ENCODE results near the gene TMEM127. TPM values are rescaled to one million over a fixed set of nuclear protein-coding genes. Genes with fewer than 3 reads are reported as not detected.
"Not testable (repeated sequence)": the region's sequence is repeated elsewhere in the genome, so short reads cannot be mapped to it uniquely, and the experiment has no call there.

TMEM127 gene
- total RNA-seq, 2 donors from 2014 or later = 23.8 to 25.4 TPM

- not testable (repeated sequence) for ATAC-seq (replicated peaks); H3K27ac Mint-ChIP-seq; H3K4me3 Mint-ChIP-seq; H3K27me3 Mint-ChIP-seq; H3K9me3 Mint-ChIP-seq
- H3K36me3 Mint-ChIP-seq (ENCODE audit: low read depth) = peaks cover 77% of the 10 kb centered on the region
- peaks cover 16% of the 10 kb centered on the region for H3K4me1 Mint-ChIP-seq
Measured at GRCh38 chr2:96257744-96258143, 8.1 kb downstream of the TMEM127 start.

- ATAC-seq (replicated peaks) = no peak
- Mint-ChIP-seq H3K27ac (peak overlapping the region; percentile 56), H3K4me1 (peaks cover 17% of the 10 kb centered on the region), H3K27me3 (no peaks in the 10 kb centered on the region), H3K9me3 (no peaks in the 10 kb centered on the region), H3K4me3 (no peak overlapping the region), H3K36me3 (ENCODE audit: low read depth) (peaks cover 77% of the 10 kb centered on the region)
Measured at GRCh38 chr2:96256611-96257113, 9.1 kb downstream of the TMEM127 start.

GRCh38 chr2:96254571-96254970 is 11.2 kb downstream of the TMEM127 start:
- H3K27me3 Mint-ChIP-seq = no peaks in the 10 kb centered on the region
- no peak for ATAC-seq (replicated peaks)
- no peak overlapping the region for H3K4me3 Mint-ChIP-seq
- H3K27ac Mint-ChIP-seq = no peak overlapping the region
- peaks cover 16% of the 10 kb centered on the region for H3K4me1 Mint-ChIP-seq
- peaks cover 76% of the 10 kb centered on the region for H3K36me3 Mint-ChIP-seq (ENCODE audit: low read depth)
- H3K9me3 Mint-ChIP-seq = no peaks in the 10 kb centered on the region

GRCh38 chr2:96253006-96253405 is 12.8 kb downstream of the TMEM127 start:
- Mint-ChIP-seq H3K4me3 (no peak overlapping the region), H3K4me1 (peaks cover 15% of the 10 kb centered on the region), H3K27me3 (no peaks in the 10 kb centered on the region), H3K27ac (no peak overlapping the region), H3K9me3 (no peaks in the 10 kb centered on the region), H3K36me3 (ENCODE audit: low read depth) (peaks cover 75% of the 10 kb centered on the region)
- ATAC-seq (replicated peaks) = no peak

- Mint-ChIP-seq H3K4me3 (no peak overlapping the region), H3K27me3 (no peaks in the 10 kb centered on the region), H3K9me3 (no peaks in the 10 kb centered on the region), H3K4me1 (peaks cover 19% of the 10 kb centered on the region), H3K36me3 (ENCODE audit: low read depth) (peaks cover 70% of the 10 kb centered on the region), H3K27ac (peak overlapping the region; percentile 63)
- no peak for ATAC-seq (replicated peaks)
Measured at GRCh38 chr2:96252526-96252925, 13.3 kb downstream of the TMEM127 start.

- H3K4me1 Mint-ChIP-seq = peaks cover 23% of the 10 kb centered on the region
- H3K27ac Mint-ChIP-seq = peak overlapping the region; percentile 63
- peaks cover 66% of the 10 kb centered on the region for H3K36me3 Mint-ChIP-seq (ENCODE audit: low read depth)
- H3K27me3 Mint-ChIP-seq = no peaks in the 10 kb centered on the region
- H3K9me3 Mint-ChIP-seq = no peaks in the 10 kb centered on the region
- H3K4me3 Mint-ChIP-seq = no peak overlapping the region
- ATAC-seq (replicated peaks) = no peak
Measured at GRCh38 chr2:96251721-96252292, 14.0 kb downstream of the TMEM127 start.

GRCh38 chr2:96250188-96250587 is 15.6 kb downstream of the TMEM127 start:
- Mint-ChIP-seq H3K27ac (peak overlapping the region; percentile 65), H3K4me1 (peaks cover 36% of the 10 kb centered on the region), H3K36me3 (ENCODE audit: low read depth) (peaks cover 50% of the 10 kb centered on the region), H3K4me3 (no peak overlapping the region), H3K27me3 (no peaks in the 10 kb centered on the region), H3K9me3 (no peaks in the 10 kb centered on the region)
- ATAC-seq (replicated peaks) = no peak

- Mint-ChIP-seq H3K27me3 (no peaks in the 10 kb centered on the region), H3K27ac (peak overlapping the region; percentile 65), H3K9me3 (no peaks in the 10 kb centered on the region), H3K4me3 (no peak overlapping the region), H3K4me1 (peaks cover 39% of the 10 kb centered on the region), H3K36me3 (ENCODE audit: low read depth) (peaks cover 44% of the 10 kb centered on the region)
- ATAC-seq (replicated peaks) = no peak
Measured at GRCh38 chr2:96249654-96250053, 16.1 kb downstream of the TMEM127 start.

- H3K27me3 Mint-ChIP-seq = no peaks in the 10 kb centered on the region
- H3K36me3 Mint-ChIP-seq (ENCODE audit: low read depth) = peaks cover 34% of the 10 kb centered on the region
- H3K4me1 Mint-ChIP-seq = peaks cover 35% of the 10 kb centered on the region
- H3K4me3 Mint-ChIP-seq = no peak overlapping the region
- ATAC-seq (replicated peaks) = no peak
- H3K27ac Mint-ChIP-seq = no peak overlapping the region
- H3K9me3 Mint-ChIP-seq = no peaks in the 10 kb centered on the region
Measured at GRCh38 chr2:96248624-96249023, 17.2 kb downstream of the TMEM127 start.

- H3K27me3 Mint-ChIP-seq = no peaks in the 10 kb centered on the region
- no peaks in the 10 kb centered on the region for H3K9me3 Mint-ChIP-seq
- peak overlapping the region; percentile 53 for H3K27ac Mint-ChIP-seq
- ATAC-seq (replicated peaks) = no peak
- H3K4me3 Mint-ChIP-seq = no peak overlapping the region
- peaks cover 27% of the 10 kb centered on the region for H3K36me3 Mint-ChIP-seq (ENCODE audit: low read depth)
- peaks cover 40% of the 10 kb centered on the region for H3K4me1 Mint-ChIP-seq
Measured at GRCh38 chr2:96247896-96248295, 17.9 kb downstream of the TMEM127 start.

- ATAC-seq (replicated peaks) = no peak
- Mint-ChIP-seq H3K27ac (peak overlapping the region; percentile 88), H3K36me3 (ENCODE audit: low read depth) (peaks cover 18% of the 10 kb centered on the region), H3K9me3 (no peaks in the 10 kb centered on the region), H3K4me3 (no peak overlapping the region), H3K27me3 (no peaks in the 10 kb centered on the region), H3K4me1 (peaks cover 48% of the 10 kb centered on the region)
Measured at GRCh38 chr2:96247009-96247408, 18.8 kb downstream of the TMEM127 start.

GRCh38 chr2:96245609-96246390 is 20.0 kb downstream of the TMEM127 start:
- Mint-ChIP-seq H3K9me3 (no peaks in the 10 kb centered on the region), H3K4me3 (peak overlapping the region; percentile 25), H3K27ac (peak overlapping the region; percentile 88), H3K27me3 (no peaks in the 10 kb centered on the region), H3K4me1 (peaks cover 55% of the 10 kb centered on the region), H3K36me3 (ENCODE audit: low read depth) (peaks cover 9% of the 10 kb centered on the region)
- ATAC-seq (replicated peaks) = no peak

GRCh38 chr2:96243843-96244242 is 22.0 kb downstream of the TMEM127 start:
- H3K27ac Mint-ChIP-seq = no peak overlapping the region
- H3K4me3 Mint-ChIP-seq = no peak overlapping the region
- no peaks in the 10 kb centered on the region for H3K27me3 Mint-ChIP-seq
- H3K9me3 Mint-ChIP-seq = no peaks in the 10 kb centered on the region
- H3K4me1 Mint-ChIP-seq = peaks cover 49% of the 10 kb centered on the region
- H3K36me3 Mint-ChIP-seq (ENCODE audit: low read depth) = no peaks in the 10 kb centered on the region
- no peak for ATAC-seq (replicated peaks)

- no peaks in the 10 kb centered on the region for H3K27me3 Mint-ChIP-seq
- H3K9me3 Mint-ChIP-seq = no peaks in the 10 kb centered on the region
- H3K4me3 Mint-ChIP-seq = peak overlapping the region; percentile 74
- peak; percentile 98 for ATAC-seq (replicated peaks)
- peaks cover 43% of the 10 kb centered on the region for H3K4me1 Mint-ChIP-seq
- H3K36me3 Mint-ChIP-seq (ENCODE audit: low read depth) = no peaks in the 10 kb centered on the region
- peak overlapping the region; percentile 94 for H3K27ac Mint-ChIP-seq
Measured at GRCh38 chr2:96241900-96242611, 23.7 kb downstream of the TMEM127 start.

Measured in activated T-helper 17 cell treated with anti-CD3 and anti-CD28 coated beads, Interleukin-2, amount 50 U/mL, for 72 hours (primary cell).